Immature natural killer cell (primary cell): ENCODE measurements around the gene ZNF148. TPM values are rescaled to one million over a fixed set of nuclear protein-coding genes. Genes with fewer than 3 reads are reported as not detected.

ENCODE experiments used
- DNase-seq, 3 donors: peaks; one replicate each; pipeline ENCODE4 v3.0.0; 2022; ENCODE audit warnings: mixed read lengths in 1 of 3
- H3K27ac Mint-ChIP-seq, 6 donors: one replicate each; pipeline ENCODE4 v1.8.0; 2020; ENCODE audit warnings: mixed read lengths in 6 of 6, mild to moderate bottlenecking in 5 of 6, inconsistent platforms in 4 of 6, moderate library complexity in 3 of 6
- H3K27me3 Mint-ChIP-seq, 3 donors: one replicate each; pipeline ENCODE4 v1.8.0; 2020 to 2021; ENCODE audit warnings: low read depth in 3 of 3, mild to moderate bottlenecking in 3 of 3, mixed read lengths in 3 of 3, moderate library complexity in 3 of 3, inconsistent platforms in 1 of 3
- H3K36me3 Mint-ChIP-seq, 3 donors: one replicate each; pipeline ENCODE4 v1.8.0; 2020; ENCODE audit warnings: mixed read lengths in 3 of 3, inconsistent platforms in 2 of 3, mild to moderate bottlenecking in 2 of 3
- H3K4me1 Mint-ChIP-seq, 2 donors: one replicate each; pipeline ENCODE4 v1.8.0; 2020; ENCODE audit warnings: inconsistent platforms in 2 of 2, mild to moderate bottlenecking in 2 of 2, mixed read lengths in 2 of 2, moderate library complexity in 1 of 2
- H3K4me3 Mint-ChIP-seq, 5 donors: one replicate each; pipeline ENCODE4 v1.8.0; 2020; ENCODE audit warnings: mild to moderate bottlenecking in 5 of 5, mixed read lengths in 5 of 5, inconsistent platforms in 3 of 5, moderate library complexity in 3 of 5
- H3K9me3 Mint-ChIP-seq, 6 donors: one replicate each; pipeline ENCODE4 v1.8.0; 2020; ENCODE audit warnings: mild to moderate bottlenecking in 6 of 6, mixed read lengths in 6 of 6, inconsistent platforms in 4 of 6, moderate library complexity in 3 of 6
- polyA plus RNA-seq, 3 donors: library from polyadenylated mRNA; unstranded; fragments of 300-500 nt; fragmentation: Illumina TruSeq; gene quantifications; one replicate each; pipeline ENCODE4 v1.2.3, GENCODE V29; 2021

ZNF148 gene
- polyA plus RNA-seq, 3 donors from 2014 or later: 53.6 to 81.9 (median 74.3) TPM

GRCh38 chr3:125212509-125213363 is 162.4 kb downstream of the ZNF148 start, which contains the start of gene SLC12A8:
TSS of gene SLC12A8 (minus strand) at chr3:125212748. CDS start at chr3:125211349, 1,399 bp downstream.
- no peaks in the 10 kb centered on the region for H3K36me3 Mint-ChIP-seq
- H3K9me3 Mint-ChIP-seq: no peaks in the 10 kb centered on the region
- H3K27me3 Mint-ChIP-seq: peaks cover 4 to 18% (median 12%) of the 10 kb centered on the region in 3 donors
- H3K4me3 Mint-ChIP-seq: peak within 1 kb of the TSS in 3 of 5 donors; percentile 42 to 65 (median 46)
- no peak for DNase-seq
- no peak within 1 kb of the TSS for H3K27ac Mint-ChIP-seq
- H3K4me1 Mint-ChIP-seq: peaks cover 20 to 22% of the 10 kb centered on the region in 2 donors

- Mint-ChIP-seq H3K4me3 (peak overlapping the region in 2 of 5 donors; percentile 25 to 65), H3K9me3 (no peaks in the 10 kb centered on the region), H3K27me3 (peaks cover 2 to 18% (median 12%) of the 10 kb centered on the region in 3 donors)
Observed at GRCh38 chr3:125212091-125212508, 163.0 kb downstream of the ZNF148 start.

GRCh38 chr3:125211523-125212090 is 163.5 kb downstream of the ZNF148 start:
- H3K27ac Mint-ChIP-seq: no peak overlapping the region
- H3K36me3 Mint-ChIP-seq: no peaks in the 10 kb centered on the region
- DNase-seq: no peak
- H3K4me3 Mint-ChIP-seq: peak overlapping the region in 2 of 5 donors; percentile 25 to 65
- peaks cover 2 to 18% (median 12%) of the 10 kb centered on the region in 3 donors for H3K27me3 Mint-ChIP-seq
- H3K9me3 Mint-ChIP-seq: no peaks in the 10 kb centered on the region
- H3K4me1 Mint-ChIP-seq: peaks cover 20 to 22% of the 10 kb centered on the region in 2 donors

More at GRCh38 chr3:125212091-125212508, 163.0 kb downstream of the ZNF148 start:
- Mint-ChIP-seq H3K36me3 (no peaks in the 10 kb centered on the region), H3K4me1 (peaks cover 20 to 22% of the 10 kb centered on the region in 2 donors), H3K27ac (no peak overlapping the region)
- DNase-seq: no peak

GRCh38 chr3:125207949-125208568 is 167.1 kb downstream of the ZNF148 start:
- no peak overlapping the region for H3K4me3 Mint-ChIP-seq
- no peak overlapping the region for H3K27ac Mint-ChIP-seq
- H3K27me3 Mint-ChIP-seq: peaks cover 2 to 11% (median 7%) of the 10 kb centered on the region in 3 donors
- no peaks in the 10 kb centered on the region for H3K9me3 Mint-ChIP-seq
- peaks cover 0 to 3% of the 10 kb centered on the region in 2 donors for H3K4me1 Mint-ChIP-seq
- DNase-seq: no peak
- no peaks in the 10 kb centered on the region for H3K36me3 Mint-ChIP-seq

GRCh38 chr3:125207507-125207906 is 167.6 kb downstream of the ZNF148 start:
- Mint-ChIP-seq H3K4me1 (peaks cover 0 to 1% of the 10 kb centered on the region in 2 donors), H3K36me3 (no peaks in the 10 kb centered on the region), H3K27ac (no peak overlapping the region), H3K27me3 (peaks cover 2 to 11% (median 7%) of the 10 kb centered on the region in 3 donors), H3K9me3 (no peaks in the 10 kb centered on the region), H3K4me3 (no peak overlapping the region)
- no peak for DNase-seq

- peaks cover 0 to 1% of the 10 kb centered on the region in 2 donors for H3K4me1 Mint-ChIP-seq
- no peak for DNase-seq
- no peaks in the 10 kb centered on the region for H3K36me3 Mint-ChIP-seq
- no peak overlapping the region for H3K27ac Mint-ChIP-seq
- H3K9me3 Mint-ChIP-seq: no peaks in the 10 kb centered on the region
- no peak overlapping the region for H3K4me3 Mint-ChIP-seq
- H3K27me3 Mint-ChIP-seq: peaks cover 2 to 11% (median 7%) of the 10 kb centered on the region in 3 donors
Observed at GRCh38 chr3:125206934-125207333, 168.2 kb downstream of the ZNF148 start.

GRCh38 chr3:125203731-125204130 is 171.4 kb downstream of the ZNF148 start:
- DNase-seq: no peak
- no peak overlapping the region for H3K27ac Mint-ChIP-seq

GRCh38 chr3:125202197-125202596 is 172.9 kb downstream of the ZNF148 start:
- peak in 2 of 3 donors; percentile 28 to 40 for DNase-seq
- Mint-ChIP-seq H3K4me1 (no peaks in the 10 kb centered on the region), H3K27me3 (peaks cover 0 to 3% (median 0%) of the 10 kb centered on the region in 3 donors), H3K4me3 (no peak overlapping the region), H3K9me3 (no peaks in the 10 kb centered on the region), H3K27ac (no peak overlapping the region), H3K36me3 (no peaks in the 10 kb centered on the region)

More at GRCh38 chr3:125203731-125204130, 171.4 kb downstream of the ZNF148 start:
- no peak overlapping the region for H3K4me3 Mint-ChIP-seq
- H3K36me3 Mint-ChIP-seq: no peaks in the 10 kb centered on the region
- H3K27me3 Mint-ChIP-seq: peaks cover 0 to 5% (median 3%) of the 10 kb centered on the region in 3 donors
- H3K9me3 Mint-ChIP-seq: no peaks in the 10 kb centered on the region
- H3K4me1 Mint-ChIP-seq: no peaks in the 10 kb centered on the region

GRCh38 chr3:125200731-125201139 is 174.4 kb downstream of the ZNF148 start:
- Mint-ChIP-seq H3K9me3 (no peaks in the 10 kb centered on the region), H3K4me3 (no peak overlapping the region), H3K4me1 (peaks cover 0 to under 1% of the 10 kb centered on the region in 2 donors), H3K27me3 (peaks cover 0 to 3% (median 0%) of the 10 kb centered on the region in 3 donors), H3K27ac (no peak overlapping the region), H3K36me3 (no peaks in the 10 kb centered on the region)
- no peak for DNase-seq

- H3K27me3 Mint-ChIP-seq: peaks cover 0 to 3% (median 3%) of the 10 kb centered on the region in 3 donors
- H3K4me1 Mint-ChIP-seq: peaks cover 5 to 6% of the 10 kb centered on the region in 2 donors
- H3K27ac Mint-ChIP-seq: peak overlapping the region in 1 of 6 donors; percentile 19
- H3K4me3 Mint-ChIP-seq: no peak overlapping the region
- H3K36me3 Mint-ChIP-seq: no peaks in the 10 kb centered on the region
- no peaks in the 10 kb centered on the region for H3K9me3 Mint-ChIP-seq
- DNase-seq: no peak
Observed at GRCh38 chr3:125194849-125195601, 180.1 kb downstream of the ZNF148 start.

- Mint-ChIP-seq H3K27ac (no peak overlapping the region), H3K4me3 (no peak overlapping the region), H3K27me3 (peaks cover 0 to 3% (median 1%) of the 10 kb centered on the region in 3 donors), H3K36me3 (no peaks in the 10 kb centered on the region), H3K9me3 (no peaks in the 10 kb centered on the region), H3K4me1 (peaks cover 5 to 6% of the 10 kb centered on the region in 2 donors)
- DNase-seq: no peak
Observed at GRCh38 chr3:125194061-125194848, 180.9 kb downstream of the ZNF148 start.

GRCh38 chr3:125192190-125193035 is 182.7 kb downstream of the ZNF148 start:
- peaks cover 0 to 3% (median 1%) of the 10 kb centered on the region in 3 donors for H3K27me3 Mint-ChIP-seq
- no peaks in the 10 kb centered on the region for H3K9me3 Mint-ChIP-seq
- H3K27ac Mint-ChIP-seq: no peak overlapping the region
- DNase-seq: no peak
- peaks cover 5 to 6% of the 10 kb centered on the region in 2 donors for H3K4me1 Mint-ChIP-seq
- no peak overlapping the region for H3K4me3 Mint-ChIP-seq
- H3K36me3 Mint-ChIP-seq: no peaks in the 10 kb centered on the region
